Lung microvascular endothelial cell (primary cell): ENCODE results near the gene NR1H2. TPM values are rescaled to one million over a fixed set of nuclear protein-coding genes. Genes with fewer than 3 reads are reported as not detected.
"Not testable (repeated sequence)": the region's sequence is repeated elsewhere in the genome, so short reads cannot be mapped to it uniquely, and the experiment has no call there.

Experiments
- DNase-seq, 2 donors: peaks; one replicate each; pipeline versions ENCODE4 v3.0.0 to v3.0.0-alpha.2; 2010; ENCODE audit warnings: low read depth in 2 of 2
- total RNA-seq: library from RNA; depleted of rRNA; stranded (reverse); fragments of >200 nt; gene quantifications from 2 replicates; pipeline ENCODE4 v1.2.1, GENCODE V29; 2014

NR1H2 gene
- total RNA-seq, 1 donor from 2014 or later = 66.7 TPM

GRCh38 chr19:50378169-50378862 lies 2.1 kb downstream of the NR1H2 start:
- DNase-seq = no peak

DNA sequence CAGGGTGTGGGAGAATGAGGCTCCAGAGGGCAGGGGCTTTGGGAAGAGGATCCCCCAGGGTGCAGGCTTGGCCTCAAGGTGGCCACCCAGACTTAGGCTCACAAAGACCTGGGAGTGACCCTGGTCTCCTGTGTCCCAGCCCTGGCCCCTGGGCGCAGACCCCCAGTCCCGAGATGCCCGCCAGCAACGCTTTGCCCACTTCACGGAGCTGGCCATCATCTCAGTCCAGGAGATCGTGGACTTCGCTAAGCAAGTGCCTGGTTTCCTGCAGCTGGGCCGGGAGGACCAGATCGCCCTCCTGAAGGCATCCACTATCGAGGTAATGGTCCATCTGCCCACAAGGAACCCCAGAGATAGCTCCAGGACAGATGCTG lies 2.6 kb downstream of the NR1H2 start:
- no peak for DNase-seq

DNA sequence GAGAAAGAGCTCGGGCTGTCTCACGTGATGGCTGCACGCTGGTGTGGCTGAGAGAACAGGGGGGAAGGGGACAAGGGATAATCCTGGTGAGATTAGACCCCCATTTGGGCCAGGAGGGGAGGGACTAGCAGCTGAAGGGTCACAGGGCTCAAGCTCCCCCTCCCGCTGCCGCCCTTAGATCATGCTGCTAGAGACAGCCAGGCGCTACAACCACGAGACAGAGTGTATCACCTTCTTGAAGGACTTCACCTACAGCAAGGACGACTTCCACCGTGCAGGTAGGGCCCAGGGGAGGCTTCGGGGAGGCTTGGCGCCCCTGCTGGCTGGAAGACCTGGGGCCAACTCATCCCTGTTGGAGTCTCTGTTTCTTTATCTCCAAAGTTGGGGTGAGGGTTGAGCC lies 3.3 kb downstream of the NR1H2 start:
- DNase-seq = no peak

DNA sequence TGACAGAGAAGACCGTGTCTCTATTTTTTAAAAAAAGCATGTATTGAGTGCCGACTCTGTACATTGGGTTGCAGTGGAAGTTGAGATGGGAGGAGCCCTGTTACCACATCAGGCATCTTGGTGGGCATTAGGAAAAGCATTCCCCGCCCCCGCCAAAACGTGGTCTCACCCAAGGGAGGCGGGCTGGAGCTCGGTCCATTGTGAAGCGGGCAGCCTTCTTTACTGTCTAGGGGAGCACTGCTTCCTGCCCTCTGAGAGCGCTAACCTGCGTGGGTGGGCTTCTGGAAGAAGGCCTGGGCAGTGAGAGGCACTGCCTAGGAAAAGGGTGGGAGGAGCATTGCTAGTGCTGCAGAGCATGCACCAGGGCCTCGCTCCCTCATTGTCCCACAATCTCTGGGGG lies 3.9 kb downstream of the NR1H2 start:
- DNase-seq = no peak

DNA sequence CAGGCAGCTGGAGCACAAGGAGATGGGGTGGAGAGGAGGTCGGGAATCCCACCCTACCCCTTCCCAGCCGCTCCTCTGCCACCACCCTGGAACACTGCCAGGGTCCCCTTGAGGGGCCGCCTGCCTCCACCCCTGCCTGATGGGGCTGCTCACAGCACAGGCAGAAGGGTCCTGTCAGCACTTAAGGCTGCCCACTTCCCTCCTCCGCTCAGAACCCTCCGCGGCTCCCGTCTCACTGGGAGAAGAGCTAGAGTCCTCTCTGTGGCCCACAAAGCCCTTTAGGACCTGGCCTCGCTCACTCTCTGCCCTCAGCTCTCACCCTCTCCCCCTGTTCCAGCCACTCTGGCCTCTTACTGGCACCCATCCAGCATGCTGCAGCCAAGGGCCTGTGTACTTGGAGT lies 4.5 kb downstream of the NR1H2 start:
- no peak for DNase-seq

DNA sequence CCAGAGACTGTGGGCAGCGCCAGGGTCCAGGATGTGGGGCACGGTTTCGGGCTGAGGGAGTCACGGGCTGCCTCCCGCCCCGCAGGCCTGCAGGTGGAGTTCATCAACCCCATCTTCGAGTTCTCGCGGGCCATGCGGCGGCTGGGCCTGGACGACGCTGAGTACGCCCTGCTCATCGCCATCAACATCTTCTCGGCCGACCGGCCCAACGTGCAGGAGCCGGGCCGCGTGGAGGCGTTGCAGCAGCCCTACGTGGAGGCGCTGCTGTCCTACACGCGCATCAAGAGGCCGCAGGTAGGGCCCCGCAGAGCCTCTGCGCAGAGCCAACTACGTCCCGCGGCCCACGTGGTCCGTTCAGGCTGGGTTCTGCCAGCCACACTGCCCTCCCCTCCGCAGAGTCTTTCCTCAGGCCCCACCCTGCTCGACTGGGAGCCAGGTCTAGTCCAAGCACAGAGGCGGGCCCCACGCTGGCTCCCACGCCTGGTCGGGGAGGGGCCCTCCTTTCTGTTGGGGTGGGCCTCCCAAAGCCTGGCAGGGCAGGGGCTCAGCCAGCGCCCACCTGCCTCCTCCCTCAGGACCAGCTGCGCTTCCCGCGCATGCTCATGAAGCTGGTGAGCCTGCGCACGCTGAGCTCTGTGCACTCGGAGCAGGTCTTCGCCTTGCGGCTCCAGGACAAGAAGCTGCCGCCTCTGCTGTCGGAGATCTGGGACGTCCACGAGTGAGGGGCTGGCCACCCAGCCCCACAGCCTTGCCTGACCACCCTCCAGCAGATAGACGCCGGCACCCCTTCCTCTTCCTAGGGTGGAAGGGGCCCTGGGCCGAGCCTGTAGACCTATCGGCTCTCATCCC lies 5.8 kb downstream of the NR1H2 start:
- DNase-seq = no peak

- no peak for DNase-seq
Measured at GRCh38 chr19:50383001-50383851, 7.0 kb downstream of the NR1H2 start.

- DNase-seq = peak; percentile 98 to 99
Measured at GRCh38 chr19:50383852-50384684, 7.8 kb downstream of the NR1H2 start, which contains the start of gene POLD1. POLD1 (plus strand) TSS chr19:50384347; CDS start chr19:50398852, 14,505 bp downstream.

- no peak for DNase-seq
Measured at GRCh38 chr19:50384685-50385535, 8.7 kb downstream of the NR1H2 start.

- DNase-seq = peak; percentile 55 to 69
Measured at GRCh38 chr19:50387176-50387867, 11.1 kb downstream of the NR1H2 start.

DNA sequence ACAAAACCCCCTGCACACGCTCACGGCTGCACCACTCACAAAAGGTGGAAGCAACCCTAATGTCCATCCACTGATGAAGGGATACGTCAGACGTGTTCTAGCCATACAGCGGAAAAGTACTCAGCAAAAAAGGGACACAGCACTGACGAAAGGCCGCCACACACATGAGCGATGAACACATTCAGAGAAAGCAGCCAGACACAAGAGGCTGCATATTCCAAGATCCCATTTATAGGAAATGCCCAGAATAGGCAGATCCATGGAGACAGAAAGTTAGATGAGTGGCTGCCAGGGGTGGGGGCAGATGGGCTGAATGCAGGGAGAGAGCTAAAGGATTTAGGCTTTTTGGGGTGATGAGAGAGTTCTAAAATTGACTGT lies 11.6 kb downstream of the NR1H2 start:
- peak in 1 of 2 donors; percentile 39 for DNase-seq

- not testable (repeated sequence) for DNase-seq
Measured at GRCh38 chr19:50390295-50390694, 14.0 kb downstream of the NR1H2 start.

GRCh38 chr19:50390952-50391351 lies 14.7 kb downstream of the NR1H2 start:
- not testable (repeated sequence) for DNase-seq

DNA sequence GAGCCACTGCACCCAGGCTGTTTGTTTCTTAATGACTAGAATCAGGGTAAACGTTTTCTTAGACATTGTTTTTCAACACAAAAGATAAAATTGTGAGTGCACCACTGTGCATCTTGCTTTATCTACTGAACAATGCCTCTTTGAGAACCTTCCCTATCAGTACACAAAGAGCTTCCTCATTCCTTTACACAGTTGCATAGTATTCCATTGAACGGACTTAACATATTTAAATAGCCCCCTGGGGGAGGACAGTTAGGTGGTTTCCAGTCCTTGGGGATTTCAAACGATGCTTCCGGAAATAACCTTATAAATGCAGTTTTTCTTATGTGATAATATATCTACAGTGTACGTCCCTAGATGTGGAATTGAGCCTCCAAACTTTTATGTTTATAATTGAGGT lies 16.5 kb downstream of the NR1H2 start:
- no peak for DNase-seq

DNA sequence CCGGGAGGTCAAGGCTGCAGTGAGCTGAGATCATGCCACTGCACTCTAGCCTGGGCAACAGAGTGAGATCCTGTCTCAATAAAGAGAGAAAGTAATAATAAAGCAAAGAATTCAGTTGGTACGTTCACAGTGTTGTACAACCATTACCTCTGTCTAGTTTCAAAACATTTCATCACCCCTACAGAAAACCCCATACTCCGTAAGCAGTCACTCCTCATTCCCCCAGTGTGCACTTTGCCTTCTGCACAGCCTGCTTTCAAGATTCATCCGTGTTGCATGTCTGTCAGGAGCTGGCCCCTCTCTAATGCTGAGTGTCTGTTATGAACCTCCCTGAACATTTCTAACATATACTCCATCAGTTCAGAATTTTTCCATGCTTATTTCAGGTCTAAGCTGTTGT lies 17.3 kb downstream of the NR1H2 start:
- DNase-seq = no peak

DNA sequence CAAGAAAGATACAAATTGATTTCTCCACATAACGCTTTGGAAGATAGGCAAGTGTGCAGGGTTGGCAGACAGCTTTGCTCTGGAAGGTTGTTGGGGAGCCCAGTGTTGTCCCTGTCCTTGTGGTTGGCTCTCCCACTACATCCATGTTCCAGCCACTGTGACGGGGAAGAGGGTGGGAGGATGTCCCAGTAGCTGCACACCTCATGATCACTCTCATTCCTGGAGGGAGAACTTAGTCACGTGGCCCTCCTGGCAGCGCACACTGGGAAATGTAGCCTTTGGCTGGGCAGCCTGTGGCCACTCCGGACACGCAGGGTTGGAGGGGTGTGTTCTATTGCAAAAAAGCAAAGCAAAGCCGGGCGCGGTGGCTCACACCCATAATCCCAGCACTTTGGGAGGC lies 17.8 kb downstream of the NR1H2 start:
- DNase-seq = no peak

DNA sequence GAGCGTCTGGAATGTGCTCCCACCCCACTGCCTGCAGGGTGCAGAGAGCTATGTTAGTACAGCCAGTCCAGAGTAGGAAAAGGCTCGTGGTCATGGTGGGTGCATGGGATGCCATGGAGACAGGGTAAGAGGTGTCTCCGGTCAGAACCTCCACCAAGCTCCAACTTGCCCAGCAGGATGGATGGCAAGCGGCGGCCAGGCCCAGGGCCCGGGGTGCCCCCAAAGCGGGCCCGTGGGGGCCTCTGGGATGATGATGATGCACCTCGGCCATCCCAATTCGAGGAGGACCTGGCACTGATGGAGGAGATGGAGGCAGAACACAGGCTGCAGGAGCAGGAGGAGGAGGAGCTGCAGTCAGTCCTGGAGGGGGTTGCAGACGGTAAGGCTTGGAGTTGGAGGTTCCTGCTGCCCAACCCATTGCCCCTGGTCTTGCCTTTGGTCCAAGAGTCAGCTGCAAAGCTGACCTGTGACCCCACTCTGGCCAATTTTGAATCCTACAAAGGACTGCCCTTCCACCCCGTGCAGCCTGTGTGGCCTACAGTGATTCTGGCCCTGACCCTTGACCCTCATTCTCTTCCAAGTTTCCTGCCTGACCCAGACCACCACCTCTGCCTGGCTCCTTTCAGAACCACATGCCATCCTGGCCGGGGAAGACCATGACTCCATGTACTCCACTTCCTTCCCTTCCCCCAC lies 22.6 kb downstream of the NR1H2 start:
- no peak for DNase-seq

GRCh38 chr19:50399368-50399745 lies 23.1 kb downstream of the NR1H2 start:
- no peak for DNase-seq
